H1 (cell line): Measurements from ENCODE around the gene HS2ST1. TPM values are rescaled to one million over a fixed set of nuclear protein-coding genes. Genes with fewer than 3 reads are reported as not detected.

ENCODE experiments used
- EZH2 ChIP-seq: fragments of 200-600 bp; sonication (generic); IDR thresholded peaks from 2 replicates; pipeline ENCODE4 v1.7.1; 2012; ENCODE audit warnings: low read depth, mild to moderate bottlenecking, moderate library complexity, low read length, inconsistent platforms; ENCODE audit not compliant: severe bottlenecking
- RBBP5 ChIP-seq: IDR thresholded peaks from 2 replicates; pipeline ENCODE4 v1.7.1; 2012; ENCODE audit warnings: low read depth, mild to moderate bottlenecking, inconsistent platforms, low read length, moderate library complexity, borderline replicate concordance
- SIRT6 ChIP-seq: IDR thresholded peaks from one replicate; pipeline ENCODE4 v1.7.1; 2012; ENCODE audit warnings: low read length, inconsistent platforms
- SP1 ChIP-seq: IDR thresholded peaks from 2 replicates; pipeline ENCODE4 v1.6.1; 2011; ENCODE audit warnings: low read depth, low read length
- polyA plus RNA-seq, 7 experiments: library from polyadenylated mRNA; depleted of rRNA in 3 of 7; stranded (reverse) in 5 of 7; unstranded in 2 of 7; fragments of >200 nt in 5 of 7; fragments of 200-250 nt in 2 of 7; gene quantifications; 1 replicate in 5 of 7; 2 replicates in 1 of 7; 4 replicates in 1 of 7; pipeline versions ENCODE4 v1.2.1 to v1.2.3, GENCODE V29; 2011 to 2013; ENCODE audit warnings: missing spikeins in 2 of 7, mixed read lengths in 2 of 7
- total RNA-seq: library from RNA; stranded (reverse); fragmentation: NEBNext Ultra II Directional; extraction: Animal tissue kit (Norgen Biotek cat#: 25700); gene quantifications from 2 replicates; pipeline ENCODE4 v1.2.1, GENCODE V29; 2021

HS2ST1 gene
- total and polyA plus RNA-seq, 2 of the 8 experiments (the other 6 are each of a cell fraction or from before 2014, with no cell fraction given): 5.2 to 28.3 TPM

DNA sequence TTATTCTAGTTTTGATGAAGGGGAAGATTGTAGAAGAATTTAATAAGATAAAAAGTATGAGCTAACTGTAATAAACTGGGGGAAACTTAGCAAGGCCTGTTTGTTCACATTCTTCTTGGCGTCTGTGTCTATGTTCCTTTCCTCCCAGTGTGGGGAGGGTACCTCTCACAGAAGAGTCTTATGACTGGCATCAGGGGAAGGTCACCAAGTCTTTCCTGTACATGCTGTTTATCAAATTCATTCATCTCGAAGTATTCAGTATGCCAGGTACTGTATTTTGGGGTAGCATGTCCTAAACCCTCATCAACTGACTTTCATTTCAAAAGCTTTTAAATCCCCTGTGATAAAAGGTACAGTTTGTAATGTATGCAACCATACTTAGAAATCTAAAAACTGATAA lies 78.4 kb downstream of the HS2ST1 start (continued):
- TF ChIP-seq RBBP5 (no peak), SP1 (no peak), EZH2 (no peak), SIRT6 (no peak)
